Measurements from ENCODE around the gene CCPG1. TPM values are rescaled to one million over a fixed set of nuclear protein-coding genes. Genes with fewer than 3 reads are reported as not detected.

CCPG1 gene
- total RNA-seq, 1 experiment from 2014 or later: 27.5 TPM

DNA sequence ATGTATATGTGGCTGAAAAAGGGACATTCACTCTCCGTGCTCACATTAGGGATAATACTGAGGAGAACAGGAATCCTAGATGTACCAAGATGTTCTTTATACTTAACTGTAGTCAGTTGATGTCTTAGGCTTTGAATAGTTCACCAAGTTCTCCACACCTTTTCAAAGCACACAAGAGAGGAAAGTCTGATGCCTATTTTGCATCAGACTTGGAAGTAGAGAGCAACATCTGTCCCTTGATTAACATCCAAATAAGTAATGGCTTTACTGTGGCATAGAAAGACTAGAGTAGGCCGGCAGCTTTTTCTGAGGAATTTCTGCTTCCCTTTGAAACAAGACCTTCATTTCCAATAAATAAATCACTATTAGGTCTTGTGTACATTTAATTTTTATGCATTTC lies 55.1 kb downstream of the CCPG1 start:
- no peaks in the 10 kb centered on the region for H3K27me3 ChIP-seq (replicated peaks; ENCODE audit: insufficient read depth, low read depth, low read length, poor library complexity)
- CTCF ChIA-PET: no interaction called here
- no peaks in the 10 kb centered on the region for H3K4me1 ChIP-seq (ENCODE audit: insufficient read depth, low read length, poor library complexity, severe bottlenecking)
- DNase-seq (ENCODE audit: low spot score): no peak
- no peak overlapping the region for H3K27ac ChIP-seq (ENCODE audit: low read depth, low read length, poor library complexity, severe bottlenecking)
- no peaks in the 10 kb centered on the region for H3K9me3 ChIP-seq (ENCODE audit: low read depth, low read length, poor library complexity, severe bottlenecking)
- POLR2A ChIA-PET (ENCODE audit: low non-redundant PET): no interaction called here
- intact Hi-C loops (cut with micrococcal nuclease; ENCODE audit: unreplicated experiment): no loop called here
- no TSS peak for BruUV-seq (replicated peaks)
- TF ChIP-seq EZH2 (IDR thresholded peaks at IDR 0.05; ENCODE audit: borderline replicate concordance, low read depth, low read length, poor library complexity, severe bottlenecking): no peak
- TF ChIP-seq, protein P1, sequence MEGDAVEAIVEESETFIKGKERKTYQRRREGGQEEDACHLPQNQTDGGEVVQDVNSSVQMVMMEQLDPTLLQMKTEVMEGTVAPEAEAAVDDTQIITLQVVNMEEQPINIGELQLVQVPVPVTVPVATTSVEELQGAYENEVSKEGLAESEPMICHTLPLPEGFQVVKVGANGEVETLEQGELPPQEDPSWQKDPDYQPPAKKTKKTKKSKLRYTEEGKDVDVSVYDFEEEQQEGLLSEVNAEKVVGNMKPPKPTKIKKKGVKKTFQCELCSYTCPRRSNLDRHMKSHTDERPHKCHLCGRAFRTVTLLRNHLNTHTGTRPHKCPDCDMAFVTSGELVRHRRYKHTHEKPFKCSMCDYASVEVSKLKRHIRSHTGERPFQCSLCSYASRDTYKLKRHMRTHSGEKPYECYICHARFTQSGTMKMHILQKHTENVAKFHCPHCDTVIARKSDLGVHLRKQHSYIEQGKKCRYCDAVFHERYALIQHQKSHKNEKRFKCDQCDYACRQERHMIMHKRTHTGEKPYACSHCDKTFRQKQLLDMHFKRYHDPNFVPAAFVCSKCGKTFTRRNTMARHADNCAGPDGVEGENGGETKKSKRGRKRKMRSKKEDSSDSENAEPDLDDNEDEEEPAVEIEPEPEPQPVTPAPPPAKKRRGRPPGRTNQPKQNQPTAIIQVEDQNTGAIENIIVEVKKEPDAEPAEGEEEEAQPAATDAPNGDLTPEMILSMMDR (conservative IDR thresholded peaks at IDR 0.05; ENCODE audit: low read depth, low read length): no peak
- H3K4me3 ChIP-seq (ENCODE audit: low read depth, low read length, poor library complexity, severe bottlenecking): no peak overlapping the region
- no peaks in the 10 kb centered on the region for H3K36me3 ChIP-seq (ENCODE audit: insufficient read depth, low read length, poor library complexity, severe bottlenecking)

DNA sequence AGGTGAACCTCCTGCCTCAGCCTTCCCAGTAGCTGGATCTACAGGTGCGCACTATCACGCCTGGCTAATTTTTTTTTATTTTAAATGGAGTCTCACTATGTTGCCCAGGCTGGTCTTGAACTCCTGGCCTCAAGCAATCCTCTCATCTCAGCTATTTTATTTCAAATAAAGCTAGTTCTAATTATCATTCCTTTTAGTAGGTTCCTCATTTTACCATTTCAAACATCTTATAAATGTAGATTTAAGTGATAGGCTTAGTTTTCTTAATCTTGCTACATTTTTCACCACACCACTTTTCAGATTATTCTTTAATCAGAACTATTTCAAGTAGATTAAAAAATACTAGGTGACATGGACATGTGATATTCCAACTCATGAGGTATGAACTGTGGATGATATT lies 58.9 kb downstream of the CCPG1 start:
- CTCF ChIA-PET: no interaction called here
- no TSS peak for BruUV-seq (replicated peaks)
- H3K27me3 ChIP-seq (replicated peaks; ENCODE audit: insufficient read depth, low read depth, low read length, poor library complexity): no peaks in the 10 kb centered on the region
- peaks cover 4% of the 10 kb centered on the region for H3K4me1 ChIP-seq (ENCODE audit: insufficient read depth, low read length, poor library complexity, severe bottlenecking)
- no peak for TF ChIP-seq EZH2 (IDR thresholded peaks at IDR 0.05; ENCODE audit: borderline replicate concordance, low read depth, low read length, poor library complexity, severe bottlenecking)
- TF ChIP-seq, protein P1 (conservative IDR thresholded peaks at IDR 0.05; ENCODE audit: low read depth, low read length): no peak
- no peaks in the 10 kb centered on the region for H3K9me3 ChIP-seq (ENCODE audit: low read depth, low read length, poor library complexity, severe bottlenecking)
- H3K27ac ChIP-seq (ENCODE audit: low read depth, low read length, poor library complexity, severe bottlenecking): no peak overlapping the region
- DNase-seq (ENCODE audit: low spot score): no peak
- H3K36me3 ChIP-seq (ENCODE audit: insufficient read depth, low read length, poor library complexity, severe bottlenecking): no peaks in the 10 kb centered on the region
- POLR2A ChIA-PET (ENCODE audit: low non-redundant PET): no interaction called here
- no peak overlapping the region for H3K4me3 ChIP-seq (ENCODE audit: low read depth, low read length, poor library complexity, severe bottlenecking)
- intact Hi-C loops (cut with micrococcal nuclease; ENCODE audit: unreplicated experiment): no loop called here

DNA sequence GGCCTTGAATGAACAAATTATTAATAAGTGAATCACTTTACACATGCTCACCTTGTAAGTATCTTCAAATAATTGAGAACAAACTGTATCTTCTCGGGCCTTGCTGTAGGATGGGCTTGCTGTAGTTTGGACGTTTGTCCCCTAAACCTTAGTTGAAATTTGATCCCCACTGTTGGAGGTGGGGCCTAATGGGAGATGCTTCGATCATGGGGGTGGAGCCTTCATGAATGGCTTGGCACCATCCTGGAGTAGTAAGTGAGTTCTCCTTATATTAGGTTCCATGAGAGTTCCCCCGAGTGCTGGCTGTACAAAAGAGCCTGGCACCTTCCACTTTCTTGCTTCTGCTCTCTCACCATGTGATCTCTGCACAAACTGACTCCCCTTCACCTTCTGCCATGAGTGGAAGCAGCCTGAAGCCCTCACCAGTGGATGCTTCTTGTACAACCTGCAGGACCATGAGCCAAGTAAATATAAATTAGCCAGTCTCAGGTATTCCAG lies 59.8 kb downstream of the CCPG1 start:
- intact Hi-C loops (cut with micrococcal nuclease; ENCODE audit: unreplicated experiment): no loop called here
- CTCF ChIA-PET: no interaction called here

More for the DNA sequence above, 59.8 kb downstream of the CCPG1 start:
- TF ChIP-seq, protein P1 (conservative IDR thresholded peaks at IDR 0.05; ENCODE audit: low read depth, low read length): no peak
- TF ChIP-seq EZH2 (IDR thresholded peaks at IDR 0.05; ENCODE audit: borderline replicate concordance, low read depth, low read length, poor library complexity, severe bottlenecking): no peak
- BruUV-seq (replicated peaks): no TSS peak
- Histone ChIP-seq H3K27me3 (replicated peaks; ENCODE audit: insufficient read depth, low read depth, low read length, poor library complexity) (no peaks in the 10 kb centered on the region), H3K36me3 (ENCODE audit: insufficient read depth, low read length, poor library complexity, severe bottlenecking) (no peaks in the 10 kb centered on the region), H3K9me3 (ENCODE audit: low read depth, low read length, poor library complexity, severe bottlenecking) (no peaks in the 10 kb centered on the region), H3K4me3 (ENCODE audit: low read depth, low read length, poor library complexity, severe bottlenecking) (no peak overlapping the region), H3K27ac (ENCODE audit: low read depth, low read length, poor library complexity, severe bottlenecking) (no peak overlapping the region), H3K4me1 (ENCODE audit: insufficient read depth, low read length, poor library complexity, severe bottlenecking) (peaks cover 14% of the 10 kb centered on the region)
- POLR2A ChIA-PET (ENCODE audit: low non-redundant PET): no interaction called here
- DNase-seq (ENCODE audit: low spot score): peak; percentile 3
